ENCODE results near the gene STRIP2. TPM values are rescaled to one million over a fixed set of nuclear protein-coding genes. Genes with fewer than 3 reads are reported as not detected.

STRIP2 gene
- total RNA-seq, 1 experiment from 2014 or later, result 9.1 TPM

DNA sequence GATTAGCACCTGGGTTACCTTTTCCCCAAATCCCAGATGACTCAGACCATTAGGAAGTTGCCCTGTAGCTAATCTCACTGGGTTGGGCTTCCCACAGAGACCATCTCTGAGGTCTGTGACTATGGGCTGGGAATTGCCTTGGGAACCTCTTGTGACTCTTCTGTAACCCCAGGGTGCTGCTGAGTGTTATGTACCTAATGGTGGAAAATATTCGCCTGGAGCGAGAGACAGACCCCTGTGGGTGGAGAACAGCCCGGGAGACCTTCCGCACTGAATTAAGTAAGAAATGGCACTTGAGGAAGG is 20.0 kb downstream of the STRIP2 start:
- CTCF ChIA-PET, result no interaction called here
- H3K9me3 ChIP-seq (ENCODE audit: low read depth, low read length, poor library complexity, severe bottlenecking), result no peaks in the 10 kb centered on the region
- H3K36me3 ChIP-seq (ENCODE audit: insufficient read depth, low read length, poor library complexity, severe bottlenecking), result peaks cover 5% of the 10 kb centered on the region
- DNase-seq (ENCODE audit: low spot score), result no peak
- H3K4me3 ChIP-seq (ENCODE audit: low read depth, low read length, poor library complexity, severe bottlenecking), result no peak overlapping the region
- TF ChIP-seq, protein P1, sequence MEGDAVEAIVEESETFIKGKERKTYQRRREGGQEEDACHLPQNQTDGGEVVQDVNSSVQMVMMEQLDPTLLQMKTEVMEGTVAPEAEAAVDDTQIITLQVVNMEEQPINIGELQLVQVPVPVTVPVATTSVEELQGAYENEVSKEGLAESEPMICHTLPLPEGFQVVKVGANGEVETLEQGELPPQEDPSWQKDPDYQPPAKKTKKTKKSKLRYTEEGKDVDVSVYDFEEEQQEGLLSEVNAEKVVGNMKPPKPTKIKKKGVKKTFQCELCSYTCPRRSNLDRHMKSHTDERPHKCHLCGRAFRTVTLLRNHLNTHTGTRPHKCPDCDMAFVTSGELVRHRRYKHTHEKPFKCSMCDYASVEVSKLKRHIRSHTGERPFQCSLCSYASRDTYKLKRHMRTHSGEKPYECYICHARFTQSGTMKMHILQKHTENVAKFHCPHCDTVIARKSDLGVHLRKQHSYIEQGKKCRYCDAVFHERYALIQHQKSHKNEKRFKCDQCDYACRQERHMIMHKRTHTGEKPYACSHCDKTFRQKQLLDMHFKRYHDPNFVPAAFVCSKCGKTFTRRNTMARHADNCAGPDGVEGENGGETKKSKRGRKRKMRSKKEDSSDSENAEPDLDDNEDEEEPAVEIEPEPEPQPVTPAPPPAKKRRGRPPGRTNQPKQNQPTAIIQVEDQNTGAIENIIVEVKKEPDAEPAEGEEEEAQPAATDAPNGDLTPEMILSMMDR (conservative IDR thresholded peaks at IDR 0.05; ENCODE audit: low read depth, low read length), result no peak
- no peak for TF ChIP-seq EZH2 (IDR thresholded peaks at IDR 0.05; ENCODE audit: borderline replicate concordance, low read depth, low read length, poor library complexity, severe bottlenecking)
- H3K27me3 ChIP-seq (replicated peaks; ENCODE audit: insufficient read depth, low read depth, low read length, poor library complexity), result no peaks in the 10 kb centered on the region
- no peaks in the 10 kb centered on the region for H3K4me1 ChIP-seq (ENCODE audit: insufficient read depth, low read length, poor library complexity, severe bottlenecking)
- no TSS peak for BruUV-seq (replicated peaks)
- intact Hi-C loops (cut with micrococcal nuclease; ENCODE audit: unreplicated experiment), result no loop called here
- POLR2A ChIA-PET (ENCODE audit: low non-redundant PET), result no interaction called here
- no peak overlapping the region for H3K27ac ChIP-seq (ENCODE audit: low read depth, low read length, poor library complexity, severe bottlenecking)

DNA sequence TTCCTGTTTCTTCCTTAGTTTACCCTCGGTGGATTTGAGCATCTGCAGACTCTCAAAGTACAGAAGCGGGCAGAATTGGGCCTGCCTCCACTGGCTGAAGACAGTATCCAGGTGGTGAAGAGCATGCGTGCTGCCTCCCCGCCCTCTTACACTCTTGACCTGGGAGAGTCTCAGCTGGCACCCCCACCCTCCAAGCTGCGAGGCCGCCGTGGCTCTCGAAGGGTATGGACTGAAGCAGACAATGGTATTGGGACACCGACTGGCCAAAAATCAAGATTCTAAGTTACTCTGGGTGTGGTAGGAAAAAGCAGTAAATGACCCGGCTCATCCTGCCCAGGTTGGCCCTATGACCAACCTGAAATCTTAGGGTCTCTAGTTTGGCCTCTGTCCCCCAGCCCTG is 22.2 kb downstream of the STRIP2 start:
- Histone ChIP-seq H3K4me1 (ENCODE audit: insufficient read depth, low read length, poor library complexity, severe bottlenecking) (no peaks in the 10 kb centered on the region), H3K27me3 (replicated peaks; ENCODE audit: insufficient read depth, low read depth, low read length, poor library complexity) (no peaks in the 10 kb centered on the region), H3K27ac (ENCODE audit: low read depth, low read length, poor library complexity, severe bottlenecking) (no peak overlapping the region), H3K4me3 (ENCODE audit: low read depth, low read length, poor library complexity, severe bottlenecking) (no peak overlapping the region), H3K9me3 (ENCODE audit: low read depth, low read length, poor library complexity, severe bottlenecking) (no peaks in the 10 kb centered on the region), H3K36me3 (ENCODE audit: insufficient read depth, low read length, poor library complexity, severe bottlenecking) (peaks cover 10% of the 10 kb centered on the region)
- ChIA-PET POLR2A (ENCODE audit: low non-redundant PET) (no interaction called here), CTCF (no interaction called here)
- TF ChIP-seq EZH2 (IDR thresholded peaks at IDR 0.05; ENCODE audit: borderline replicate concordance, low read depth, low read length, poor library complexity, severe bottlenecking), result no peak
- TF ChIP-seq, protein P1 (conservative IDR thresholded peaks at IDR 0.05; ENCODE audit: low read depth, low read length), result no peak
- BruUV-seq (replicated peaks), result no TSS peak
- intact Hi-C loops (cut with micrococcal nuclease; ENCODE audit: unreplicated experiment), result no loop called here
- no peak for DNase-seq (ENCODE audit: low spot score)

DNA sequence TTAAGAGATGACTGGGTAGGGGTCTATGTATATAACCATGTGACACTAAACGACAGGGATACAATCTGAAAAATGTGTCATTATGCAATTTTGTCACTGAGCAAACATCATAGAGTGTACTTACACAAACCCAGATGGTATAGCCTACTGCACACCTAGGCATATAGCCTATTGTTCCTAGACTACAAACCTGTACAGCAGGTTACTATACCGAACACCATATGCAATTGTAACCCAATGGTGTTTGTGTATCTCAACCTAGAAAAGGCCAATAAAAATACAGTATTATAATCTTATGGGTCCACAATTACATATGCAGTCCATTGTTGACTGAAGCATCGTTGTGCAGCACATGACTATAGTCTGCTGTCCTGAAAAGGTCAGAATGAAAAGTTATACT is 22.9 kb downstream of the STRIP2 start:
- TF ChIP-seq, protein P1 (conservative IDR thresholded peaks at IDR 0.05; ENCODE audit: low read depth, low read length), result no peak
- no peak for TF ChIP-seq EZH2 (IDR thresholded peaks at IDR 0.05; ENCODE audit: borderline replicate concordance, low read depth, low read length, poor library complexity, severe bottlenecking)
- ChIA-PET POLR2A (ENCODE audit: low non-redundant PET) (no interaction called here), CTCF (interaction anchor here (0.6 kb wide), 1 partner anchor 300 kb away, joined by 3 read pairs; no protein-coding TSS in a partner anchor)
- Histone ChIP-seq H3K4me1 (ENCODE audit: insufficient read depth, low read length, poor library complexity, severe bottlenecking) (no peaks in the 10 kb centered on the region), H3K9me3 (ENCODE audit: low read depth, low read length, poor library complexity, severe bottlenecking) (no peaks in the 10 kb centered on the region), H3K27ac (ENCODE audit: low read depth, low read length, poor library complexity, severe bottlenecking) (no peak overlapping the region), H3K4me3 (ENCODE audit: low read depth, low read length, poor library complexity, severe bottlenecking) (no peak overlapping the region), H3K36me3 (ENCODE audit: insufficient read depth, low read length, poor library complexity, severe bottlenecking) (peaks cover 10% of the 10 kb centered on the region), H3K27me3 (replicated peaks; ENCODE audit: insufficient read depth, low read depth, low read length, poor library complexity) (no peaks in the 10 kb centered on the region)
- BruUV-seq (replicated peaks), result no TSS peak
- no peak for DNase-seq (ENCODE audit: low spot score)
- intact Hi-C loops (cut with micrococcal nuclease; ENCODE audit: unreplicated experiment), result no loop called here
